HEK293 (cell line): ENCODE results near the gene ATP6V0B.

ENCODE experiments used
- CTCF ChIA-PET: fragments of 350-600 bp; formaldehyde crosslinking; extraction: SDS; loops from one replicate; lab custom pipeline; 2021; ENCODE audit warnings: antibody characterized with exemption; lab: Yijun Ruan, JAX
- POLR2A ChIA-PET: fragments of 300-600 bp; formaldehyde crosslinking; extraction: SDS; loops from one replicate; lab custom pipeline; 2020; ENCODE audit warnings: antibody characterized with exemption, inconsistent platforms; lab: Yijun Ruan, JAX
- H3K27ac ChIP-seq: fragments of 200-500 bp; sonication (Bioruptor generic); 2 replicates; pipeline ENCODE4 v1.5.1; 2014; ENCODE audit warnings: low read depth, low read length, control low read depth, inconsistent platforms; ENCODE audit errors: extremely low read depth
- H3K36me3 ChIP-seq, 2 experiments: fragments of 200-500 bp in 1 of 2; sonication (Bioruptor generic) in 1 of 2; 1 replicate in 1 of 2; 2 replicates in 1 of 2; pipeline ENCODE4 v1.5.1; 2014 to 2017; ENCODE audit warnings: inconsistent platforms in 2 of 2, low read length in 2 of 2; ENCODE audit not compliant: control insufficient read depth in 2 of 2, insufficient read depth in 1 of 2
- H3K4me1 ChIP-seq: fragments of 200-500 bp; sonication (Bioruptor generic); 2 replicates; pipeline ENCODE4 v1.5.1; 2014; ENCODE audit warnings: mild to moderate bottlenecking, low read length, inconsistent platforms; ENCODE audit not compliant: control insufficient read depth, insufficient read depth
- H3K4me3 ChIP-seq: 2 replicates; pipeline ENCODE4 v1.5.1; 2011; ENCODE audit warnings: low read depth, mild to moderate bottlenecking, control low read depth, low read length, moderate library complexity
- H3K9me3 ChIP-seq: fragments of 200-500 bp; sonication (Bioruptor generic); 2 replicates; pipeline ENCODE4 v1.5.1; 2014; ENCODE audit warnings: low read depth, low read length, inconsistent platforms; ENCODE audit not compliant: control insufficient read depth, insufficient read depth
- BCL11A ChIP-seq: fragments of 450-650 bp; formaldehyde crosslinking; IDR thresholded peaks from 2 replicates; pipeline ENCODE4 v1.5.1; 2016; ENCODE audit warnings: low read depth, missing biosample characterization, missing genetic modification characterization
- EGR2 ChIP-seq: fragments of 450-650 bp; formaldehyde crosslinking; IDR thresholded peaks from 2 replicates; pipeline ENCODE4 v1.5.1; 2016; ENCODE audit warnings: low read depth, missing biosample characterization, missing genetic modification characterization
- ELK4 ChIP-seq: IDR thresholded peaks from 2 replicates; pipeline ENCODE4 v1.6.1; 2011; ENCODE audit warnings: mild to moderate bottlenecking, low read depth, low read length, borderline replicate concordance
- GLIS2 ChIP-seq: fragments of 450-650 bp; formaldehyde crosslinking; IDR thresholded peaks from 2 replicates; pipeline ENCODE4 v1.5.1; 2016; ENCODE audit warnings: missing biosample characterization, missing genetic modification characterization
- HOXA7 ChIP-seq: sonication (generic); formaldehyde crosslinking; IDR thresholded peaks from 2 replicates; pipeline ENCODE4 v1.8.1; 2022; ENCODE audit warnings: missing genetic modification reagents, borderline replicate concordance
- HOXC10 ChIP-seq: sonication (generic); formaldehyde crosslinking; IDR thresholded peaks from 2 replicates; pipeline ENCODE4 v1.8.1; 2023; ENCODE audit warnings: mild to moderate bottlenecking, missing genetic modification reagents
- HOXD13 ChIP-seq: sonication (generic); formaldehyde crosslinking; IDR thresholded peaks from 2 replicates; pipeline ENCODE4 v1.8.0; 2022; ENCODE audit warnings: missing genetic modification reagents, borderline replicate concordance
- KLF9 ChIP-seq: fragments of 450-650 bp; formaldehyde crosslinking; IDR thresholded peaks from 2 replicates; pipeline ENCODE4 v1.5.1; 2016; ENCODE audit warnings: missing biosample characterization, missing genetic modification characterization, low read depth
- PRDM1 ChIP-seq: fragments of 450-650 bp; formaldehyde crosslinking; IDR thresholded peaks from 2 replicates; pipeline ENCODE4; 2016; ENCODE audit warnings: missing biosample characterization, missing genetic modification characterization
- SETDB1 ChIP-seq: IDR thresholded peaks from one replicate; pipeline ENCODE4 v1.6.1; 2017; ENCODE audit warnings: mild to moderate bottlenecking, low read length, moderate library complexity, mixed read lengths; ENCODE audit not compliant: insufficient read length
- SP3 ChIP-seq: fragments of 450-650 bp; formaldehyde crosslinking; IDR thresholded peaks from 2 replicates; pipeline ENCODE4 v1.5.1; 2016; ENCODE audit warnings: missing biosample characterization, missing genetic modification characterization
- WT1 ChIP-seq: fragments of 450-650 bp; formaldehyde crosslinking; IDR thresholded peaks from 2 replicates; pipeline ENCODE4 v1.5.1; 2016; ENCODE audit warnings: missing biosample characterization, missing genetic modification characterization
- ZNF10 ChIP-seq: fragments of 450-650 bp; formaldehyde crosslinking; IDR thresholded peaks from 2 replicates; pipeline ENCODE4 v1.5.1; 2017; ENCODE audit warnings: missing biosample characterization, missing genetic modification characterization
- ZNF16 ChIP-seq: fragments of 450-650 bp; formaldehyde crosslinking; IDR thresholded peaks from 2 replicates; pipeline ENCODE4 v1.5.1; 2016; ENCODE audit warnings: low read depth, missing biosample characterization, missing genetic modification characterization
- ZNF223 ChIP-seq: fragments of 450-650 bp; formaldehyde crosslinking; IDR thresholded peaks from 2 replicates; pipeline ENCODE4 v1.5.1; 2016; ENCODE audit warnings: missing biosample characterization, missing genetic modification characterization
- ZNF350 ChIP-seq: fragments of 450-650 bp; formaldehyde crosslinking; IDR thresholded peaks from 2 replicates; pipeline ENCODE4 v1.5.0; 2017; ENCODE audit warnings: missing biosample characterization, mild to moderate bottlenecking, missing genetic modification characterization
- ZNF391 ChIP-seq: fragments of 450-650 bp; formaldehyde crosslinking; IDR thresholded peaks from 2 replicates; pipeline ENCODE4 v1.5.1; 2016; ENCODE audit warnings: low read depth, missing biosample characterization, missing genetic modification characterization, borderline replicate concordance
- ZNF398 ChIP-seq: fragments of 450-650 bp; formaldehyde crosslinking; IDR thresholded peaks from 2 replicates; pipeline ENCODE4 v1.5.1; 2017; ENCODE audit warnings: missing biosample characterization, missing genetic modification characterization
- ZNF416 ChIP-seq: fragments of 450-650 bp; formaldehyde crosslinking; IDR thresholded peaks from 2 replicates; pipeline ENCODE4 v1.5.1; 2016; ENCODE audit warnings: missing biosample characterization, missing genetic modification characterization
- ZNF514 ChIP-seq: fragments of 450-650 bp; formaldehyde crosslinking; IDR thresholded peaks from 2 replicates; pipeline ENCODE4 v1.5.1; 2016; ENCODE audit warnings: missing biosample characterization, missing genetic modification characterization
- ZNF544 ChIP-seq: fragments of 450-650 bp; formaldehyde crosslinking; IDR thresholded peaks from 2 replicates; pipeline ENCODE4 v1.5.0; 2017; ENCODE audit warnings: missing biosample characterization, missing genetic modification characterization
- ZNF548 ChIP-seq: fragments of 450-650 bp; formaldehyde crosslinking; IDR thresholded peaks from 2 replicates; pipeline ENCODE4 v1.5.1; 2016; ENCODE audit warnings: missing biosample characterization, missing genetic modification characterization
- ZNF621 ChIP-seq: fragments of 450-650 bp; formaldehyde crosslinking; IDR thresholded peaks from 2 replicates; pipeline ENCODE4 v1.5.1; 2017; ENCODE audit warnings: missing biosample characterization, missing genetic modification characterization
- ZNF707 ChIP-seq: fragments of 450-650 bp; formaldehyde crosslinking; IDR thresholded peaks from 2 replicates; pipeline ENCODE4 v1.5.1; 2016; ENCODE audit warnings: missing biosample characterization, missing genetic modification characterization
- ZNF768 ChIP-seq: fragments of 450-650 bp; formaldehyde crosslinking; IDR thresholded peaks from 2 replicates; pipeline ENCODE4 v1.5.1; 2018; ENCODE audit warnings: missing biosample characterization, mild to moderate bottlenecking, missing genetic modification characterization
- ZNF776 ChIP-seq: fragments of 450-650 bp; formaldehyde crosslinking; IDR thresholded peaks from 2 replicates; pipeline ENCODE4 v1.5.0; 2017; ENCODE audit warnings: missing biosample characterization, missing genetic modification characterization, borderline replicate concordance
- ZSCAN4 ChIP-seq: fragments of 450-650 bp; formaldehyde crosslinking; IDR thresholded peaks from 2 replicates; pipeline ENCODE4 v1.5.1; 2017; ENCODE audit warnings: missing biosample characterization, missing genetic modification characterization
- TF ChIP-seq, protein P1 (sequence below): fragments of 450-650 bp; formaldehyde crosslinking; IDR thresholded peaks from 2 replicates; pipeline ENCODE4 v1.5.1; 2016; ENCODE audit warnings: missing biosample characterization, missing genetic modification characterization
- TF ChIP-seq, protein P2 (sequence below): fragments of 450-650 bp; formaldehyde crosslinking; IDR thresholded peaks from 2 replicates; pipeline ENCODE4 v1.5.1; 2016; ENCODE audit warnings: missing biosample characterization, missing genetic modification characterization
- TF ChIP-seq, protein P3 (sequence below): fragments of 450-650 bp; formaldehyde crosslinking; IDR thresholded peaks from 2 replicates; pipeline ENCODE4 v1.5.1; 2016; ENCODE audit warnings: missing biosample characterization, missing genetic modification characterization

The ATP6V0B gene

DNA sequence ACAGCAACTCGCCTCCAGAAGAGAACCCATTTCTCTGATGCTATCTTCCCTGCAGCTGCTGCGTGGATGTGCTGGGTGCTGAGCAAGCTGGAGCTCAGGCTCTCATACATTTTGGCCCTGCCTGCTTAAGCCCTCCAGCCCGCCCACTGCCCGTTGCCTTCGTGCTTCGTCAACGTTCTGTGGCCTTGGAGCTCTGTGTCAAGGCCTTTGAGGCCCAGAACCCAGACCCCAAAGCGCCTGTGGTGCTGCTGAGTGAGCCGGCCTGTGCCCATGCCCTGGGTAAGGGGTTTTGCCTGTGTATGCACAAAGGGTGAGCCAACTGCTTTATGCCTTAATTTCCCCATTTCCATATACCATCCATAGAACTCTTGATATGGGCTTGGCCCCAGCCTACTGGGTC is 3.8 kb upstream of the ATP6V0B start (continued):
- TF ChIP-seq EGR2, result no peak

DNA sequence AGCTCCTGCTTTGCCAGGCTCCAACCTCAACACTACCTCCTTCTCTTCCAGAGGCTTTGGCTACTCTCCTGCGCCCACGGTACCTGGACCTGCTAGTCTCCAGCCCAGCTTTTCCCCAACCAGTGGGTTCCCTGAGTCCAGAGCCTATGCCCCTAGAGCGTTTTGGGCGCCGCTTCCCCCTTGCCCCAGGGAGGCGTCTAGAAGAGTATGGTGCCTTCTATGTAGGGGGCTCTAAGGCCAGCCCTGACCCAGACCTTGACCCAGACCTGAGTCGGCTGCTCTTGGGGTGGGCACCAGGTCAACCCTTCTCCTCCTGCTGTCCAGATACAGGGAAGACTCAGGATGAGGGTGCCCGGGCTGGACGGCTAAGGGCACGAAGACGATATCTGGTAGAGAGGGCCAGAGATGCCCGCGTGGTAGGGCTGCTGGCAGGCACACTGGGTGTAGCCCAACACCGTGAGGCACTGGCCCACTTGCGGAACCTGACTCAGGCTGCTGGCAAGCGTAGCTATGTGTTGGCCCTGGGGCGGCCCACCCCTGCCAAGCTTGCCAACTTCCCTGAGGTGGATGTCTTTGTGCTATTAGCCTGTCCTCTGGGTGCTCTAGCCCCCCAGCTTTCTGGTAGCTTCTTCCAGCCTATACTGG is 3.3 kb upstream of the ATP6V0B start:
- CTCF ChIA-PET, result interaction anchor here (0.6 to 1.2 kb wide), 5 partner anchors 36 to 699 kb away, joined by 3 to 7 read pairs (median 3); no protein-coding TSS in a partner anchor
- POLR2A ChIA-PET, result interaction anchor here (1.7 kb wide), 1 partner anchor 321 kb away, joined by 5 read pairs; the partner anchor contains the start of gene KDM4A

GRCh38 chr1:43973981-43974442 is 748 bp upstream of the ATP6V0B start:
- POLR2A ChIA-PET, result interaction anchor here (1.1 to 2.0 kb wide), 5 partner anchors 14 to 211 kb away, joined by 3 to 6 read pairs (median 4); partner anchors contain the start of gene SLC6A9
- H3K27ac ChIP-seq, result peak overlapping the region; percentile 70
- TF ChIP-seq ZNF16 (tag by site-specific recombination), result no peak
- no peak for TF ChIP-seq ZSCAN4 (tag by site-specific recombination)
- no peak for TF ChIP-seq ZNF514
- peak; percentile 80 for TF ChIP-seq ZNF398
- no peak for TF ChIP-seq ZNF776 (tag by site-specific recombination)
- no peak for TF ChIP-seq HOXD13 (CRISPR knock-in tag)
- TF ChIP-seq WT1 (tag by site-specific recombination), result no peak
- TF ChIP-seq, protein P1, sequence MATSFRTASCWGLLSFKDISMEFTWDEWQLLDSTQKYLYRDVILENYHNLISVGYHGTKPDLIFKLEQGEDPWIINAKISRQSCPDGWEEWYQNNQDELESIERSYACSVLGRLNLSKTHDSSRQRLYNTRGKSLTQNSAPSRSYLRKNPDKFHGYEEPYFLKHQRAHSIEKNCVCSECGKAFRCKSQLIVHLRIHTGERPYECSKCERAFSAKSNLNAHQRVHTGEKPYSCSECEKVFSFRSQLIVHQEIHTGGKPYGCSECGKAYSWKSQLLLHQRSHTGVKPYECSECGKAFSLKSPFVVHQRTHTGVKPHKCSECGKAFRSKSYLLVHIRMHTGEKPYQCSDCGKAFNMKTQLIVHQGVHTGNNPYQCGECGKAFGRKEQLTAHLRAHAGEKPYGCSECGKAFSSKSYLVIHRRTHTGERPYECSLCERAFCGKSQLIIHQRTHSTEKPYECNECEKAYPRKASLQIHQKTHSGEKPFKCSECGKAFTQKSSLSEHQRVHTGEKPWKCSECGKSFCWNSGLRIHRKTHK (tag by site-specific recombination), result no peak
- peak; percentile 34; the same call in 1 of the 2 replicates for TF ChIP-seq KLF9 (tag by site-specific recombination)
- peak; percentile 65 for TF ChIP-seq PRDM1 (tag by site-specific recombination)
- TF ChIP-seq, all 188 proteins: peak for 3
- CTCF ChIA-PET, result interaction anchor here (0.7 to 1.2 kb wide), 3 partner anchors 28 to 209 kb away, joined by 3 to 4 read pairs (median 4); no protein-coding TSS in a partner anchor
- no peaks in the 10 kb centered on the region for H3K4me1 ChIP-seq
- H3K9me3 ChIP-seq, result no peaks in the 10 kb centered on the region
- peaks cover 7 to 57% of the 10 kb centered on the region in 2 experiments; a peak in 2 of 3 replicates for H3K36me3 ChIP-seq
- peak overlapping the region; percentile 88 for H3K4me3 ChIP-seq

More for the DNA sequence above, 3.3 kb upstream of the ATP6V0B start:
- no peak for TF ChIP-seq HOXA7 (CRISPR knock-in tag)
- TF ChIP-seq HOXC10 (CRISPR knock-in tag), result no peak
- no peak for TF ChIP-seq ZNF416 (tag by site-specific recombination)
- TF ChIP-seq ZNF707 (tag by site-specific recombination), result no peak
- no peak for TF ChIP-seq GLIS2
- TF ChIP-seq SP3 (tag by site-specific recombination), result no peak
- TF ChIP-seq, protein P2, sequence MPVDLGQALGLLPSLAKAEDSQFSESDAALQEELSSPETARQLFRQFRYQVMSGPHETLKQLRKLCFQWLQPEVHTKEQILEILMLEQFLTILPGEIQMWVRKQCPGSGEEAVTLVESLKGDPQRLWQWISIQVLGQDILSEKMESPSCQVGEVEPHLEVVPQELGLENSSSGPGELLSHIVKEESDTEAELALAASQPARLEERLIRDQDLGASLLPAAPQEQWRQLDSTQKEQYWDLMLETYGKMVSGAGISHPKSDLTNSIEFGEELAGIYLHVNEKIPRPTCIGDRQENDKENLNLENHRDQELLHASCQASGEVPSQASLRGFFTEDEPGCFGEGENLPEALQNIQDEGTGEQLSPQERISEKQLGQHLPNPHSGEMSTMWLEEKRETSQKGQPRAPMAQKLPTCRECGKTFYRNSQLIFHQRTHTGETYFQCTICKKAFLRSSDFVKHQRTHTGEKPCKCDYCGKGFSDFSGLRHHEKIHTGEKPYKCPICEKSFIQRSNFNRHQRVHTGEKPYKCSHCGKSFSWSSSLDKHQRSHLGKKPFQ (tag by site-specific recombination), result no peak
- no peak for TF ChIP-seq ZNF548
- TF ChIP-seq BCL11A (tag by site-specific recombination), result no peak
- no peak for TF ChIP-seq ZNF768
- no peak for TF ChIP-seq SETDB1
- TF ChIP-seq, protein P3, sequence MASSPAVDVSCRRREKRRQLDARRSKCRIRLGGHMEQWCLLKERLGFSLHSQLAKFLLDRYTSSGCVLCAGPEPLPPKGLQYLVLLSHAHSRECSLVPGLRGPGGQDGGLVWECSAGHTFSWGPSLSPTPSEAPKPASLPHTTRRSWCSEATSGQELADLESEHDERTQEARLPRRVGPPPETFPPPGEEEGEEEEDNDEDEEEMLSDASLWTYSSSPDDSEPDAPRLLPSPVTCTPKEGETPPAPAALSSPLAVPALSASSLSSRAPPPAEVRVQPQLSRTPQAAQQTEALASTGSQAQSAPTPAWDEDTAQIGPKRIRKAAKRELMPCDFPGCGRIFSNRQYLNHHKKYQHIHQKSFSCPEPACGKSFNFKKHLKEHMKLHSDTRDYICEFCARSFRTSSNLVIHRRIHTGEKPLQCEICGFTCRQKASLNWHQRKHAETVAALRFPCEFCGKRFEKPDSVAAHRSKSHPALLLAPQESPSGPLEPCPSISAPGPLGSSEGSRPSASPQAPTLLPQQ (tag by site-specific recombination), result no peak
- no peak for TF ChIP-seq ZNF621
- TF ChIP-seq ZNF350, result no peak
- TF ChIP-seq ZNF10, result no peak
- TF ChIP-seq ELK4, result no peak
- no peak for TF ChIP-seq ZNF514
- TF ChIP-seq ZNF223 (tag by site-specific recombination), result no peak
- TF ChIP-seq ZNF391, result no peak
- no peak for TF ChIP-seq ZNF544 (tag by site-specific recombination)
- Histone ChIP-seq H3K4me1 (no peaks in the 10 kb centered on the region), H3K27ac (no peak overlapping the region), H3K36me3 (peaks cover 0 to 52% of the 10 kb centered on the region in 2 experiments; a peak in 1 of 3 replicates), H3K4me3 (no peak overlapping the region), H3K9me3 (no peaks in the 10 kb centered on the region)
